8988T (cell line): ENCODE results near the gene TMSB15C.
"Not testable (repeated sequence)": the region's sequence is repeated elsewhere in the genome, so short reads cannot be mapped to it uniquely, and the experiment has no call there.

Experiments
- DNase-seq: peaks from one replicate; pipeline ENCODE4 v3.0.0; 2011

Gene TMSB15C

GRCh38 chrX:104075778-104076445 is at the start of gene TMSB15C:
TMSB15C (minus strand) TSS chrX:104076236.
- DNase-seq: not testable (repeated sequence)

GRCh38 chrX:104122829-104123228 is 46.8 kb upstream of the TMSB15C start:
- no peak for DNase-seq

- no peak for DNase-seq
Measured at GRCh38 chrX:104118765-104119164, 42.7 kb upstream of the TMSB15C start.

GRCh38 chrX:104117759-104118158 is 41.7 kb upstream of the TMSB15C start:
- no peak for DNase-seq

GRCh38 chrX:104113222-104113965 is 37.4 kb upstream of the TMSB15C start:
- peak; percentile 24 for DNase-seq

GRCh38 chrX:104112326-104112951 is 36.4 kb upstream of the TMSB15C start, which contains the start of gene ZCCHC18:
ZCCHC18 (plus strand) TSS chrX:104112523; CDS start chrX:104114112, 1,589 bp downstream.
- DNase-seq: peak; percentile 25

- DNase-seq: not testable (repeated sequence)
Measured at GRCh38 chrX:104110491-104111240, 34.6 kb upstream of the TMSB15C start.

GRCh38 chrX:104108955-104109354 is 32.9 kb upstream of the TMSB15C start:
- DNase-seq: no peak

- no peak for DNase-seq
Measured at GRCh38 chrX:104105330-104106262, 29.6 kb upstream of the TMSB15C start.

- DNase-seq: no peak
Measured at GRCh38 chrX:104104676-104105075, 28.6 kb upstream of the TMSB15C start.

GRCh38 chrX:104098919-104099318 is 22.9 kb upstream of the TMSB15C start:
- no peak for DNase-seq

- DNase-seq: no peak
Measured at GRCh38 chrX:104098151-104098808, 22.2 kb upstream of the TMSB15C start.

- DNase-seq: no peak
Measured at GRCh38 chrX:104085919-104086318, 9.9 kb upstream of the TMSB15C start.

GRCh38 chrX:104085477-104085876 is 9.4 kb upstream of the TMSB15C start:
- DNase-seq: no peak

- DNase-seq: no peak
Measured at GRCh38 chrX:104084534-104085277, 8.7 kb upstream of the TMSB15C start.

GRCh38 chrX:104084063-104084462 is 8.0 kb upstream of the TMSB15C start:
- DNase-seq: no peak

- not testable (repeated sequence) for DNase-seq
Measured at GRCh38 chrX:104077854-104078253, 1.8 kb upstream of the TMSB15C start.

GRCh38 chrX:104062636-104063035 is 13.4 kb downstream of the TMSB15C start:
- DNase-seq: not testable (repeated sequence)

- not testable (repeated sequence) for DNase-seq
Measured at GRCh38 chrX:104054956-104055355, 21.1 kb downstream of the TMSB15C start.

- no peak for DNase-seq
Measured at GRCh38 chrX:104047171-104047570, 28.9 kb downstream of the TMSB15C start.

- no peak for DNase-seq
Measured at GRCh38 chrX:104045642-104046041, 30.4 kb downstream of the TMSB15C start.
